Type B pancreatic cell (in vitro differentiated cells): ENCODE data around the gene PML. TPM values are rescaled to one million over a fixed set of nuclear protein-coding genes. Genes with fewer than 3 reads are reported as not detected.

Experiments used
- DNase-seq: peaks from one replicate; pipeline ENCODE4 v3.0.0; 2021; ENCODE audit warnings: mixed read lengths; ENCODE audit not compliant: unreplicated experiment; ENCODE audit errors: extremely low spot score
- H3K27ac Mint-ChIP-seq: 2 replicates; pipeline ENCODE4 v1.8.0; 2021; ENCODE audit warnings: mild to moderate bottlenecking, mixed read lengths
- H3K27me3 Mint-ChIP-seq: 2 replicates; pipeline ENCODE4 v1.8.0; 2021; ENCODE audit warnings: mixed read lengths
- H3K36me3 Mint-ChIP-seq: 2 replicates; pipeline ENCODE4 v1.8.0; 2021; ENCODE audit warnings: mixed read lengths
- H3K4me1 Mint-ChIP-seq: one replicate; pipeline ENCODE4 v1.8.0; 2021; ENCODE audit warnings: mixed read lengths; ENCODE audit not compliant: unreplicated experiment
- H3K4me3 Mint-ChIP-seq: 2 replicates; pipeline ENCODE4 v1.8.0; 2021; ENCODE audit warnings: mild to moderate bottlenecking, mixed read lengths
- H3K9me3 Mint-ChIP-seq: 2 replicates; pipeline ENCODE4 v1.8.0; 2021; ENCODE audit warnings: mixed read lengths
- total RNA-seq: library from RNA; stranded (reverse); gene quantifications from 2 replicates; pipeline ENCODE4 v1.2.1, GENCODE V29; 2021; ENCODE audit warnings: low replicate concordance
- TF ChIP-seq, protein P1 (sequence below): fragments of 200-600 bp; sonication (generic); conservative IDR thresholded peaks from 2 replicates; pipeline ENCODE4 v1.5.0; 2021; ENCODE audit warnings: antibody characterized with exemption, mild to moderate bottlenecking

The PML gene
- total RNA-seq, 1 donor from 2014 or later, result 29.8 TPM

DNA sequence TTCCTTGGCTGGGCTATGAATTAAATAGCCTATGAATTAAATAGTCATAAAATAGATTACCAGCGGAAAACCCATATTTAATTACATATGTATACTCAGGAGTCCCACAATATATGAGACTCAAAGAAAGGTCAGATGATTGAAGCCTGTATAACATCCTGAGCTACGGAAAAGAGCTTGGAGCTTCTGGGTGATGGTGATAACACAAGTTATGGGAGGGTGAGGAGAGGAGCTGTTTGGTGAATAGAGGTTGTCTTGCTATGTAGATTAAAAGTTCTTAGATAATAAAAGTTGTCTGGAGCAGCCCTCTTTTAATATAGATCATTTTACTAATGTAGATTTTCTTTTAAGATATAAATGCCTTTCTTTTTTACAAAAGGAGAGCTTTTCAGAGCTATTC is 1.8 kb downstream of the PML start:
- DNase-seq, result no peak
- no peak overlapping the region for H3K27ac Mint-ChIP-seq
- TF ChIP-seq, protein P1, sequence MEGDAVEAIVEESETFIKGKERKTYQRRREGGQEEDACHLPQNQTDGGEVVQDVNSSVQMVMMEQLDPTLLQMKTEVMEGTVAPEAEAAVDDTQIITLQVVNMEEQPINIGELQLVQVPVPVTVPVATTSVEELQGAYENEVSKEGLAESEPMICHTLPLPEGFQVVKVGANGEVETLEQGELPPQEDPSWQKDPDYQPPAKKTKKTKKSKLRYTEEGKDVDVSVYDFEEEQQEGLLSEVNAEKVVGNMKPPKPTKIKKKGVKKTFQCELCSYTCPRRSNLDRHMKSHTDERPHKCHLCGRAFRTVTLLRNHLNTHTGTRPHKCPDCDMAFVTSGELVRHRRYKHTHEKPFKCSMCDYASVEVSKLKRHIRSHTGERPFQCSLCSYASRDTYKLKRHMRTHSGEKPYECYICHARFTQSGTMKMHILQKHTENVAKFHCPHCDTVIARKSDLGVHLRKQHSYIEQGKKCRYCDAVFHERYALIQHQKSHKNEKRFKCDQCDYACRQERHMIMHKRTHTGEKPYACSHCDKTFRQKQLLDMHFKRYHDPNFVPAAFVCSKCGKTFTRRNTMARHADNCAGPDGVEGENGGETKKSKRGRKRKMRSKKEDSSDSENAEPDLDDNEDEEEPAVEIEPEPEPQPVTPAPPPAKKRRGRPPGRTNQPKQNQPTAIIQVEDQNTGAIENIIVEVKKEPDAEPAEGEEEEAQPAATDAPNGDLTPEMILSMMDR, result no peak
- H3K9me3 Mint-ChIP-seq, result no peaks in the 10 kb centered on the region
- H3K36me3 Mint-ChIP-seq, result peaks cover 4% of the 10 kb centered on the region
- H3K27me3 Mint-ChIP-seq, result no peaks in the 10 kb centered on the region
- peak overlapping the region; percentile 95 for H3K4me3 Mint-ChIP-seq
- H3K4me1 Mint-ChIP-seq, result peaks cover 21% of the 10 kb centered on the region

DNA sequence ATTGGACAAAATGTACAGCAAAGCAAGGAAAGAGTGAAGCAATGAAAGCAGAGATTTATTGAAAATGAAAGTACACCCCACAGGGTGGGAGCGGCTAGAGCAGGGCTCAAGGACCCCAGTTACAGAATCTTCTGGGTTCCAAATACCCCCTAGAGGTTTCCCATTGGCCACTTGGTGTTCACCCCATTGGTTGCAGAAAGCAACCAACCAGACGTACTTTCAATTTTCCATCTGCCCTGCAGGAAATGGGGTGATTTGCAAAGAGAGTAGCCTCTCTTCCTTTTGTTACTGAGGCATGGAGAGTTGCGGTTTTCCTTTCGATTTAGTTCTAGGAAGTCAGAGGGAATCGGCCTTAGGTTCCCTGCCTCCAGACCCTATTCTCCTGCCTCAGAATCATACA is 2.4 kb downstream of the PML start:
- DNase-seq, result no peak
- TF ChIP-seq, protein P1, result no peak
- no peaks in the 10 kb centered on the region for H3K27me3 Mint-ChIP-seq
- H3K9me3 Mint-ChIP-seq, result no peaks in the 10 kb centered on the region
- H3K27ac Mint-ChIP-seq, result no peak overlapping the region
- peaks cover 21% of the 10 kb centered on the region for H3K4me1 Mint-ChIP-seq
- H3K4me3 Mint-ChIP-seq, result peak overlapping the region; percentile 20
- peaks cover 4% of the 10 kb centered on the region for H3K36me3 Mint-ChIP-seq

DNA sequence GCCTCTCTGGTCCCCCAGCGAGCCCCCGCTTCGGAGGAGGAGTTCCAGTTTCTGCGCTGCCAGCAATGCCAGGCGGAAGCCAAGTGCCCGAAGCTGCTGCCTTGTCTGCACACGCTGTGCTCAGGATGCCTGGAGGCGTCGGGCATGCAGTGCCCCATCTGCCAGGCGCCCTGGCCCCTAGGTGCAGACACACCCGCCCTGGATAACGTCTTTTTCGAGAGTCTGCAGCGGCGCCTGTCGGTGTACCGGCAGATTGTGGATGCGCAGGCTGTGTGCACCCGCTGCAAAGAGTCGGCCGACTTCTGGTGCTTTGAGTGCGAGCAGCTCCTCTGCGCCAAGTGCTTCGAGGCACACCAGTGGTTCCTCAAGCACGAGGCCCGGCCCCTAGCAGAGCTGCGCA is 3.5 kb downstream of the PML start:
- Mint-ChIP-seq H3K4me3 (no peak overlapping the region), H3K36me3 (peaks cover 4% of the 10 kb centered on the region), H3K27ac (no peak overlapping the region), H3K4me1 (peaks cover 15% of the 10 kb centered on the region), H3K9me3 (no peaks in the 10 kb centered on the region), H3K27me3 (no peaks in the 10 kb centered on the region)
- no peak for DNase-seq
- TF ChIP-seq, protein P1, result no peak

GRCh38 chr15:74006774-74007639 is 12.5 kb downstream of the PML start:
- H3K27me3 Mint-ChIP-seq, result no peaks in the 10 kb centered on the region
- no peak overlapping the region for H3K27ac Mint-ChIP-seq
- TF ChIP-seq, protein P1, result no peak
- H3K9me3 Mint-ChIP-seq, result no peaks in the 10 kb centered on the region
- DNase-seq, result no peak
- peaks cover 29% of the 10 kb centered on the region for H3K36me3 Mint-ChIP-seq
- peaks cover 17% of the 10 kb centered on the region for H3K4me1 Mint-ChIP-seq
- H3K4me3 Mint-ChIP-seq, result no peak overlapping the region

DNA sequence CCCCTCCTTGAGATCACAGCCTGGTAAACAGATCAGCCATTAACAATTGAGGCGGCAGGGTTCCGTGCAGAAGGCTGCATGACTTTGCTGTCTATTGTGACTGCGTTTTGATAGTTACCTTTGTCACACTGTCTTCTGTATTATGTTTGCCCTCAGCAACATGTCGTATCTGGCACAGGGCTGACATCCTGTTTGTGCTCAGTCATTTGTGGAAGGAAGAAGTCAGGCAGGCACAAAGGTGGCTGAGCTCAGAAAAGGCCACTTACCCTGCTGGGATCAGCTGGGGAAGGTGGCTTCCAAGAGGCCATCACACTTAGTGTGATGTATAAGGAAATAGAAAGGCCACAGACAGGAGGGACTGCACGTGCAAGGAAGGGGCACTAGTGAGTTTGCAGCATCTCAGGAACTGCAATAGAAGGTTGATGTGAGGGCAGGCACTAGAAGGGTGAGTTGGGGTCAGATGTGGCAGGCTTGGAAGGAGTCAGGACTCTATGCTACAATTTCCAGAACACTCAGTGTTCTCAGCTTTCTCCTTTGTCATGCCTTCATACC is 13.4 kb downstream of the PML start:
- Mint-ChIP-seq H3K36me3 (peaks cover 29% of the 10 kb centered on the region), H3K9me3 (no peaks in the 10 kb centered on the region), H3K27me3 (no peaks in the 10 kb centered on the region), H3K4me3 (no peak overlapping the region), H3K4me1 (peaks cover 17% of the 10 kb centered on the region), H3K27ac (peak overlapping the region; percentile 7)
- TF ChIP-seq, protein P1, result no peak
- DNase-seq, result no peak
